Mesothelial cell of epicardium (in vitro differentiated cells): ENCODE results near the gene MARCHF10. TPM values are rescaled to one million over a fixed set of nuclear protein-coding genes. Genes with fewer than 3 reads are reported as not detected.

Experiments used
- DNase-seq, 2 experiments: peaks; one replicate each; pipeline ENCODE4 v3.0.0; 2021; ENCODE audit warnings: low spot score in 2 of 2; ENCODE audit not compliant: unreplicated experiment in 2 of 2
- H3K27ac Mint-ChIP-seq: 2 replicates; pipeline ENCODE4 v1.8.0; 2021; ENCODE audit warnings: mixed read lengths
- H3K27me3 Mint-ChIP-seq: 2 replicates; pipeline ENCODE4 v1.8.0; 2021; ENCODE audit warnings: low read depth, mixed read lengths
- H3K36me3 Mint-ChIP-seq: 2 replicates; pipeline ENCODE4 v1.8.0; 2021; ENCODE audit warnings: mixed read lengths
- H3K4me1 Mint-ChIP-seq: 2 replicates; pipeline ENCODE4 v1.8.0; 2021; ENCODE audit warnings: mixed read lengths
- H3K4me3 Mint-ChIP-seq: 2 replicates; pipeline ENCODE4 v1.8.0; 2021; ENCODE audit warnings: mild to moderate bottlenecking, moderate library complexity, mixed read lengths
- H3K9me3 Mint-ChIP-seq: 2 replicates; pipeline ENCODE4 v1.8.0; 2021; ENCODE audit warnings: mixed read lengths
- CTCF ChIP-seq: fragments of 200-600 bp; sonication (generic); IDR thresholded peaks from one replicate; pipeline ENCODE4 v1.5.0; 2021; ENCODE audit warnings: antibody characterized with exemption; ENCODE audit not compliant: unreplicated experiment
- total RNA-seq: library from RNA; stranded (reverse); gene quantifications from 3 replicates; pipeline ENCODE4 v1.2.1, GENCODE V29; 2021

The MARCHF10 gene
- total RNA-seq, 1 donor from 2014 or later: 1.1 TPM

- Mint-ChIP-seq H3K27ac (no peak overlapping the region), H3K4me1 (peaks cover 10% of the 10 kb centered on the region), H3K36me3 (peaks cover 7% of the 10 kb centered on the region), H3K27me3 (no peaks in the 10 kb centered on the region), H3K4me3 (no peak overlapping the region), H3K9me3 (peaks cover 15% of the 10 kb centered on the region)
- no peak for DNase-seq
- no peak for TF ChIP-seq CTCF
Measured at GRCh38 chr17:62781356-62781755, 26.8 kb downstream of the MARCHF10 start.

GRCh38 chr17:62780951-62781350 lies 27.2 kb downstream of the MARCHF10 start:
- Mint-ChIP-seq H3K4me3 (no peak overlapping the region), H3K27ac (no peak overlapping the region), H3K9me3 (peaks cover 15% of the 10 kb centered on the region), H3K4me1 (peaks cover 10% of the 10 kb centered on the region), H3K36me3 (peaks cover 7% of the 10 kb centered on the region), H3K27me3 (no peaks in the 10 kb centered on the region)
- DNase-seq: no peak
- no peak for TF ChIP-seq CTCF

GRCh38 chr17:62780269-62780668 lies 27.8 kb downstream of the MARCHF10 start:
- peaks cover 15% of the 10 kb centered on the region for H3K9me3 Mint-ChIP-seq
- H3K36me3 Mint-ChIP-seq: peaks cover 7% of the 10 kb centered on the region
- peaks cover 10% of the 10 kb centered on the region for H3K4me1 Mint-ChIP-seq
- no peak for DNase-seq
- no peaks in the 10 kb centered on the region for H3K27me3 Mint-ChIP-seq
- no peak overlapping the region for H3K4me3 Mint-ChIP-seq
- no peak for TF ChIP-seq CTCF
- no peak overlapping the region for H3K27ac Mint-ChIP-seq

GRCh38 chr17:62778990-62779681 lies 29.0 kb downstream of the MARCHF10 start:
- Mint-ChIP-seq H3K4me3 (peak overlapping the region; percentile 35), H3K4me1 (peaks cover 10% of the 10 kb centered on the region), H3K36me3 (peaks cover 5% of the 10 kb centered on the region), H3K9me3 (peaks cover 8% of the 10 kb centered on the region), H3K27me3 (peaks cover 2% of the 10 kb centered on the region), H3K27ac (peak overlapping the region; percentile 83)
- DNase-seq: peak in 1 of 2 experiments; percentile 54
- no peak for TF ChIP-seq CTCF

- peaks cover 10% of the 10 kb centered on the region for H3K4me1 Mint-ChIP-seq
- no peak overlapping the region for H3K4me3 Mint-ChIP-seq
- no peaks in the 10 kb centered on the region for H3K36me3 Mint-ChIP-seq
- no peak for TF ChIP-seq CTCF
- no peak for DNase-seq
- H3K9me3 Mint-ChIP-seq: peaks cover 10% of the 10 kb centered on the region
- peaks cover 8% of the 10 kb centered on the region for H3K27me3 Mint-ChIP-seq
- no peak overlapping the region for H3K27ac Mint-ChIP-seq
Measured at GRCh38 chr17:62775876-62776275, 32.2 kb downstream of the MARCHF10 start.
